HG03342 (cell line): Measurements from ENCODE around the gene LRP5.
"Not testable (repeated sequence)": the region's sequence is repeated elsewhere in the genome, so short reads cannot be mapped to it uniquely, and the experiment has no call there.

Source experiments
- ATAC-seq: cut with Tn5 transposase; IDR thresholded peaks from one replicate; pipeline ENCODE4 v1.9.1; 2021; ENCODE audit warnings: mild to moderate bottlenecking, moderate library complexity; ENCODE audit not compliant: unreplicated experiment

The LRP5 gene

GRCh38 chr11:68438658-68439259 is 126.4 kb downstream of the LRP5 start:
- ATAC-seq: no peak

GRCh38 chr11:68439355-68440065 is 127.1 kb downstream of the LRP5 start:
- no peak for ATAC-seq

GRCh38 chr11:68440224-68440623 is 127.8 kb downstream of the LRP5 start:
- ATAC-seq: no peak

GRCh38 chr11:68441466-68442230 is 129.3 kb downstream of the LRP5 start:
- ATAC-seq: no peak

- no peak for ATAC-seq
Observed at GRCh38 chr11:68442433-68442832, 130.0 kb downstream of the LRP5 start.

GRCh38 chr11:68444566-68444965 is 132.2 kb downstream of the LRP5 start:
- no peak for ATAC-seq

GRCh38 chr11:68445531-68446035 is 133.2 kb downstream of the LRP5 start:
- no peak for ATAC-seq

GRCh38 chr11:68446046-68446725 is 133.8 kb downstream of the LRP5 start:
- no peak for ATAC-seq

GRCh38 chr11:68447015-68447801 is 134.8 kb downstream of the LRP5 start:
- ATAC-seq: peak; percentile 58

GRCh38 chr11:68447914-68448313 is 135.5 kb downstream of the LRP5 start:
- not testable (repeated sequence) for ATAC-seq

GRCh38 chr11:68448604-68449011 is 136.2 kb downstream of the LRP5 start:
- no peak for ATAC-seq

GRCh38 chr11:68449951-68450350 is 137.6 kb downstream of the LRP5 start:
- no peak for ATAC-seq

- no peak for ATAC-seq
Observed at GRCh38 chr11:68450711-68451110, 138.3 kb downstream of the LRP5 start.

- no peak for ATAC-seq
Observed at GRCh38 chr11:68454767-68455166, 142.4 kb downstream of the LRP5 start.

- ATAC-seq: no peak
Observed at GRCh38 chr11:68455485-68455884, 143.1 kb downstream of the LRP5 start.

GRCh38 chr11:68457216-68457897 is 145.0 kb downstream of the LRP5 start:
- ATAC-seq: no peak

- ATAC-seq: no peak
Observed at GRCh38 chr11:68457898-68458249, 145.5 kb downstream of the LRP5 start.

- not testable (repeated sequence) for ATAC-seq
Observed at GRCh38 chr11:68458340-68458739, 145.9 kb downstream of the LRP5 start.

- ATAC-seq: peak; percentile 85
Observed at GRCh38 chr11:68459886-68460740, 147.7 kb downstream of the LRP5 start.
